SK-N-SH (cell line): ENCODE measurements around the gene TRAPPC12. TPM values are rescaled to one million over a fixed set of nuclear protein-coding genes. Genes with fewer than 3 reads are reported as not detected.

Experiments
- CTCF ChIA-PET: fragments of 300-600, 350-600 bp; formaldehyde crosslinking; extraction: SDS; loops from one replicate; lab custom pipeline; 2021; lab: Yijun Ruan, JAX
- POLR2A ChIA-PET: fragments of 350-600 bp; sonication (Branson Sonifier 250); formaldehyde crosslinking; extraction: SDS; loops from one replicate; lab custom pipeline; 2020; ENCODE audit warnings: antibody characterized with exemption, inconsistent platforms; lab: Yijun Ruan, JAX
- DNase-seq: peaks from one replicate; pipeline ENCODE4 v3.0.0; 2012
- H2AFZ ChIP-seq: fragments of 200-600 bp; sonication (generic); 2 replicates; pipeline ENCODE4 v1.8.1; 2016; ENCODE audit warnings: antibody characterized with exemption, mild to moderate bottlenecking, low read depth
- H3F3A ChIP-seq: fragments of 200-600 bp; sonication (generic); replicated peaks from 2 replicates; pipeline ENCODE3; 2016; ENCODE audit warnings: antibody characterized with exemption, mild to moderate bottlenecking; ENCODE audit not compliant: insufficient read depth
- H3K27ac ChIP-seq, 2 experiments: fragments of 200-500 bp in 1 of 2; fragments of 200-600 bp in 1 of 2; sonication (Bioruptor generic) in 1 of 2; sonication (generic), shearing (Covaris generic) in 1 of 2; 2 replicates each; pipeline versions ENCODE4 v1.5.1 to v1.6.1; 2014 to 2016; ENCODE audit warnings: low read depth in 2 of 2, inconsistent platforms in 1 of 2, low read length in 1 of 2, mild to moderate bottlenecking in 1 of 2, mixed read lengths in 1 of 2
- H3K27me3 ChIP-seq: fragments of 200-600 bp; sonication (generic), shearing (Covaris generic); 2 replicates; pipeline ENCODE4 v1.6.1; 2016; ENCODE audit warnings: mixed run types; ENCODE audit not compliant: insufficient read depth
- H3K36me3 ChIP-seq, 2 experiments: fragments of 200-500 bp in 1 of 2; fragments of 200-600 bp in 1 of 2; sonication (Bioruptor generic) in 1 of 2; sonication (generic) in 1 of 2; replicated peaks in 1 of 2; 2 replicates each; pipeline versions ENCODE3 to v1.5.1; 2014 to 2016; ENCODE audit warnings: low read length in 1 of 2, mild to moderate bottlenecking in 1 of 2; ENCODE audit not compliant: insufficient read depth in 2 of 2, control insufficient read depth in 1 of 2
- H3K4me1 ChIP-seq, 2 experiments: fragments of 200-500 bp in 1 of 2; fragments of 200-600 bp in 1 of 2; sonication (Bioruptor generic) in 1 of 2; sonication (generic), shearing (Covaris generic) in 1 of 2; 2 replicates each; pipeline versions ENCODE4 v1.5.1 to v1.6.1; 2014 to 2016; ENCODE audit warnings: low read depth in 1 of 2, low read length in 1 of 2, mixed run types in 1 of 2; ENCODE audit not compliant: insufficient read depth in 2 of 2, control insufficient read depth in 1 of 2
- H3K4me2 ChIP-seq: fragments of 200-600 bp; sonication (generic), shearing (Covaris generic); 2 replicates; pipeline ENCODE4 v1.6.1; 2017; ENCODE audit warnings: mixed run types
- H3K4me3 ChIP-seq, 2 experiments: fragments of 200-500 bp in 1 of 2; fragments of 200-600 bp in 1 of 2; sonication (Bioruptor generic) in 1 of 2; sonication (generic), shearing (Covaris generic) in 1 of 2; 2 replicates each; pipeline versions ENCODE4 v1.5.1 to v1.8.1; 2014 to 2016; ENCODE audit warnings: low read depth in 2 of 2, inconsistent platforms in 1 of 2, low read length in 1 of 2, mild to moderate bottlenecking in 1 of 2, mixed read lengths in 1 of 2, moderate library complexity in 1 of 2
- H3K79me2 ChIP-seq: fragments of 200-600 bp; sonication (generic); 2 replicates; pipeline ENCODE4 v1.8.1; 2017; ENCODE audit warnings: mild to moderate bottlenecking; ENCODE audit not compliant: insufficient read depth
- H3K9ac ChIP-seq: fragments of 200-600 bp; sonication (generic); 2 replicates; pipeline ENCODE4 v1.6.1; 2017; ENCODE audit warnings: mixed run types
- H3K9me2 ChIP-seq: fragments of 200-600 bp; sonication (generic); 2 replicates; pipeline ENCODE4 v1.6.1; 2017; ENCODE audit warnings: mixed run types
- H3K9me3 ChIP-seq: fragments of 200-600 bp; sonication (generic); 2 replicates; pipeline ENCODE4 v1.6.1; 2017; ENCODE audit warnings: mixed run types, mild to moderate bottlenecking, moderate library complexity
- H4K20me1 ChIP-seq: fragments of 200-600 bp; sonication (generic); 2 replicates; pipeline ENCODE4 v1.6.1; 2017; ENCODE audit warnings: mild to moderate bottlenecking, mixed run types; ENCODE audit not compliant: insufficient read depth
- CHD2 ChIP-seq: fragments of 150-350 bp; IDR thresholded peaks from 2 replicates; pipeline ENCODE4 v1.6.1; 2018; ENCODE audit warnings: low read length; ENCODE audit not compliant: partially characterized antibody
- ELF1 ChIP-seq: IDR thresholded peaks from 2 replicates; pipeline ENCODE4 v1.4.0; 2012
- EP300 ChIP-seq, 2 experiments: IDR thresholded peaks; 2 replicates each; pipeline versions ENCODE4 v1.4.0 to v1.6.1; 2012; ENCODE audit warnings: borderline replicate concordance in 1 of 2, low read depth in 1 of 2, low read length in 1 of 2
- FOSL2 ChIP-seq: IDR thresholded peaks from 2 replicates; pipeline ENCODE4 v1.4.0; 2012; ENCODE audit warnings: low read depth, mild to moderate bottlenecking, moderate library complexity, borderline replicate concordance
- GATA2 ChIP-seq: sonication (generic); formaldehyde crosslinking; IDR thresholded peaks from 2 replicates; pipeline ENCODE4 v1.5.0; 2020; ENCODE audit warnings: mild to moderate bottlenecking, missing genetic modification reagents
- JUND ChIP-seq: IDR thresholded peaks from 2 replicates; pipeline ENCODE4 v1.4.0; 2012
- NRF1 ChIP-seq: IDR thresholded peaks from 2 replicates; pipeline ENCODE4 v1.6.1; 2012; ENCODE audit warnings: low read depth, mild to moderate bottlenecking, low read length
- POLR2AphosphoS5 ChIP-seq: IDR thresholded peaks from 2 replicates; pipeline ENCODE4 v1.6.1; 2012; ENCODE audit warnings: low read depth, low read length
- RAD21 ChIP-seq: IDR thresholded peaks from 2 replicates; pipeline ENCODE4 v1.6.1; 2012; ENCODE audit warnings: mild to moderate bottlenecking, low read length
- RFX5 ChIP-seq: IDR thresholded peaks from 2 replicates; pipeline ENCODE4 v1.6.1; 2012; ENCODE audit warnings: mild to moderate bottlenecking, improper control_type of control experiment, low read length
- TAF1 ChIP-seq: IDR thresholded peaks from 2 replicates; pipeline ENCODE4 v1.6.1; 2012; ENCODE audit warnings: low read depth, mild to moderate bottlenecking, low read length, moderate library complexity, borderline replicate concordance
- YY1 ChIP-seq: IDR thresholded peaks from 2 replicates; pipeline ENCODE4 v1.4.0; 2012; ENCODE audit warnings: low read depth, mild to moderate bottlenecking
- WGBS: methylation state at CpG from one replicate; pipeline ENCODE4 v1.1.6; 2017; ENCODE audit warnings: low lambda C conversion rate; 5-methylcytosine and 5-hydroxymethylcytosine counted together
- polyA plus RNA-seq, 3 experiments: library from polyadenylated mRNA; depleted of rRNA; stranded (reverse); fragments of >200 nt; gene quantifications; 2 replicates each; pipeline ENCODE4 v1.2.3, GENCODE V29; 2012
- TF ChIP-seq, protein P1 (sequence below): fragments of 150-350 bp; IDR thresholded peaks from 2 replicates; pipeline ENCODE4 v1.6.1; 2016; ENCODE audit warnings: mild to moderate bottlenecking, low read depth, low read length
- TF ChIP-seq, protein P2 (sequence below): IDR thresholded peaks from 2 replicates; pipeline ENCODE4 v1.4.0; 2012; ENCODE audit warnings: low read depth, borderline replicate concordance
- TF ChIP-seq, protein P3 (sequence below): IDR thresholded peaks from 2 replicates; pipeline ENCODE4 v1.4.0; 2012; ENCODE audit warnings: low read depth
- TF ChIP-seq, protein P4 (sequence below): IDR thresholded peaks from 2 replicates; pipeline ENCODE4; 2012
- TF ChIP-seq, protein P5 (sequence below): fragments of 150-350 bp; IDR thresholded peaks from 2 replicates; pipeline ENCODE4 v1.6.1; 2017; ENCODE audit warnings: antibody characterized with exemption, low read length, low read depth, borderline replicate concordance

The TRAPPC12 gene
- polyA plus RNA-seq, 1 of the 3 experiments (the other 2 are of a cell fraction): 83.3 TPM

DNA sequence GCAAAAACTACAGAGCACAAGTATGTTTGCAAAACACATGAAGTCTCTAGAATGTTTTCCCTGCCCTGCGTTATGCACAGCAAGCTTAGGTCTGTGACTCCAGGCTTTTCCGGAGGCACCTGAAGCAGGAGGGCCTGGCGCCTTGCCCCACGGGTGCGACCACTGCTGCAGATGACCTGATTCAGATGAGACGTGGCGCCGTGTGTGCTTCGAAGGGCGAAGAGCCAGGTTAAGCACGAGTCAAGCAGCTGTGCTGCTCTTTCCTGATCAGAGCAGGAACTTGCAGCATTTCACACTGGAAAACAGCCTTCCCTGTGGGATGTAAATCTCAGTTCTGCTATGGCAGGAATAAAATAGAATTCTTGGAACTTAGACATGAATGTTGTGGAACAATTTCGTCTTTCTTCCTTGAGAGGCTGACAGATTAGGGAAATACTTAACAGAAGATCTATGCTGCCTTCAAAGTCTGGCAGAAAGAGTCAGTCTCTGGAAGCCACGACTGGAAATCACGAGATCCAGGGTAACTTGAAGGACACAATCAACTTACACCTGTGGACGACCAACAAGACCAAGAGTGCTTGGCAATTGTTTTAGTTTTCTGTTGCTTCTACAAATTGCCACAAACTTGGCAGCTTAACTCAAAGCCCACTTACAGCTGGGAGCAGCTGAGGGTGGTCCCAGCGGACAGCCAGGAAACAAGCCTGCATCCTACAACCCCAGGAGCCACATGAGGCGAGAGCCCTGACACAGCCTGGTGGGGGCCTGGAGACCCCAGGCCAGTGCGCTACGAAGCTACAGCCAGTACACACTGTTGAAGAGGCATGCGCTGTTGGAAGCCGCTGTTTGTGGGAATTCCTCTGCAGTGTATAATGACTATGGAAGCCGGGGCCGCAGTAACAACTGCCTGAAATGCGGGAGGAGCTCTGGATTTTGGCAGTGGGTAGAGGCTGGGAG, 44.8 kb upstream of the TRAPPC12 start:
- POLR2A ChIA-PET: no interaction called here
- 89% methylated on average over 18 of the region's 24 CpGs for WGBS

More for the DNA sequence above, 44.8 kb upstream of the TRAPPC12 start:
- H3K27ac ChIP-seq: no peak overlapping the region; a peak in 1 of 4 replicates
- no peaks in the 10 kb centered on the region for H3K9me3 ChIP-seq
- H3K9me2 ChIP-seq: no peaks in the 10 kb centered on the region
- no peaks in the 10 kb centered on the region for H4K20me1 ChIP-seq
- no peaks in the 10 kb centered on the region for H3F3A ChIP-seq
- CTCF ChIA-PET: interaction anchor here (1.3 to 1.5 kb wide), 2 partner anchors 25 to 127 kb away, joined by 3 read pairs; no protein-coding TSS in a partner anchor
- H3K4me1 ChIP-seq: no peaks in the 10 kb centered on the region; a peak in 1 of 4 replicates
- peaks cover 12 to 54% of the 10 kb centered on the region in 2 experiments for H3K36me3 ChIP-seq
- H3K9ac ChIP-seq: no peak overlapping the region
- TF ChIP-seq, protein P1, sequence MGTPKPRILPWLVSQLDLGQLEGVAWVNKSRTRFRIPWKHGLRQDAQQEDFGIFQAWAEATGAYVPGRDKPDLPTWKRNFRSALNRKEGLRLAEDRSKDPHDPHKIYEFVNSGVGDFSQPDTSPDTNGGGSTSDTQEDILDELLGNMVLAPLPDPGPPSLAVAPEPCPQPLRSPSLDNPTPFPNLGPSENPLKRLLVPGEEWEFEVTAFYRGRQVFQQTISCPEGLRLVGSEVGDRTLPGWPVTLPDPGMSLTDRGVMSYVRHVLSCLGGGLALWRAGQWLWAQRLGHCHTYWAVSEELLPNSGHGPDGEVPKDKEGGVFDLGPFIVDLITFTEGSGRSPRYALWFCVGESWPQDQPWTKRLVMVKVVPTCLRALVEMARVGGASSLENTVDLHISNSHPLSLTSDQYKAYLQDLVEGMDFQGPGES: no peak
- no peak for TF ChIP-seq YY1
- no peak for TF ChIP-seq GATA2 (CRISPR knock-in tag)
- no peak for TF ChIP-seq JUND
- no peak for TF ChIP-seq EP300 (IDR thresholded peaks at IDR 0.05; ENCODE audit: borderline replicate concordance in 1 of 2, low read depth in 1 of 2, low read length in 1 of 2)
- TF ChIP-seq RAD21: no peak
- TF ChIP-seq, protein P2, sequence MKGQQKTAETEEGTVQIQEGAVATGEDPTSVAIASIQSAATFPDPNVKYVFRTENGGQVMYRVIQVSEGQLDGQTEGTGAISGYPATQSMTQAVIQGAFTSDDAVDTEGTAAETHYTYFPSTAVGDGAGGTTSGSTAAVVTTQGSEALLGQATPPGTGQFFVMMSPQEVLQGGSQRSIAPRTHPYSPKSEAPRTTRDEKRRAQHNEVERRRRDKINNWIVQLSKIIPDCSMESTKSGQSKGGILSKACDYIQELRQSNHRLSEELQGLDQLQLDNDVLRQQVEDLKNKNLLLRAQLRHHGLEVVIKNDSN: no peak
- no peak for TF ChIP-seq RFX5
- no peak for TF ChIP-seq NRF1
- no peak for TF ChIP-seq ELF1
- TF ChIP-seq, protein P3, sequence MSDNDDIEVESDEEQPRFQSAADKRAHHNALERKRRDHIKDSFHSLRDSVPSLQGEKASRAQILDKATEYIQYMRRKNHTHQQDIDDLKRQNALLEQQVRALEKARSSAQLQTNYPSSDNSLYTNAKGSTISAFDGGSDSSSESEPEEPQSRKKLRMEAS: no peak
- no peak for TF ChIP-seq POLR2AphosphoS5
- no peak for TF ChIP-seq TAF1
- TF ChIP-seq, protein P4, sequence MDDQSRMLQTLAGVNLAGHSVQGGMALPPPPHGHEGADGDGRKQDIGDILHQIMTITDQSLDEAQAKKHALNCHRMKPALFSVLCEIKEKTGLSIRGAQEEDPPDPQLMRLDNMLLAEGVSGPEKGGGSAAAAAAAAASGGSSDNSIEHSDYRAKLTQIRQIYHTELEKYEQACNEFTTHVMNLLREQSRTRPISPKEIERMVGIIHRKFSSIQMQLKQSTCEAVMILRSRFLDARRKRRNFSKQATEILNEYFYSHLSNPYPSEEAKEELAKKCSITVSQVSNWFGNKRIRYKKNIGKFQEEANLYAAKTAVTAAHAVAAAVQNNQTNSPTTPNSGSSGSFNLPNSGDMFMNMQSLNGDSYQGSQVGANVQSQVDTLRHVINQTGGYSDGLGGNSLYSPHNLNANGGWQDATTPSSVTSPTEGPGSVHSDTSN: no peak
- TF ChIP-seq, protein P5, sequence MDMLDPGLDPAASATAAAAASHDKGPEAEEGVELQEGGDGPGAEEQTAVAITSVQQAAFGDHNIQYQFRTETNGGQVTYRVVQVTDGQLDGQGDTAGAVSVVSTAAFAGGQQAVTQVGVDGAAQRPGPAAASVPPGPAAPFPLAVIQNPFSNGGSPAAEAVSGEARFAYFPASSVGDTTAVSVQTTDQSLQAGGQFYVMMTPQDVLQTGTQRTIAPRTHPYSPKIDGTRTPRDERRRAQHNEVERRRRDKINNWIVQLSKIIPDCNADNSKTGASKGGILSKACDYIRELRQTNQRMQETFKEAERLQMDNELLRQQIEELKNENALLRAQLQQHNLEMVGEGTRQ: no peak
- no peak for TF ChIP-seq FOSL2
- TF ChIP-seq CHD2: no peak
- TF ChIP-seq, all 33 proteins: peak for 0
- no peak for DNase-seq
- no peak overlapping the region for H2AFZ ChIP-seq
- H3K4me3 ChIP-seq: no peak overlapping the region
- no peak overlapping the region for H3K4me2 ChIP-seq
- H3K79me2 ChIP-seq: no peaks in the 10 kb centered on the region
- H3K27me3 ChIP-seq: no peaks in the 10 kb centered on the region
